OCI-LY7 (cell line): Measurements from ENCODE around the gene LCT.

ENCODE experiments used
- CTCF ChIP-seq: fragments of 200-600 bp; sonication (generic); conservative IDR thresholded peaks from 2 replicates; pipeline ENCODE4 v1.5.1; 2014; ENCODE audit warnings: mild to moderate bottlenecking, antibody characterized with exemption, low read length, moderate library complexity, mixed read lengths
- EZH2phosphoT487 ChIP-seq: fragments of 200-600 bp; sonication (generic); IDR thresholded peaks from 2 replicates; pipeline ENCODE4 v1.6.1; 2018; ENCODE audit warnings: low read depth, borderline replicate concordance, mild to moderate bottlenecking, mixed run types, antibody characterized with exemption, low read length, moderate library complexity, mixed read lengths

GRCh38 chr2:135829378-135830135, 7.4 kb downstream of the LCT start:
- no peak for TF ChIP-seq CTCF
- TF ChIP-seq EZH2phosphoT487: no peak
